Skeletal muscle cell (primary cell): Measurements from ENCODE around the gene GTF2F2.
"Not testable (repeated sequence)": the region's sequence is repeated elsewhere in the genome, so short reads cannot be mapped to it uniquely, and the experiment has no call there.

Experiments used
- DNase-seq: peaks from one replicate; pipeline ENCODE4 v3.0.0-alpha.2; 2010; ENCODE audit warnings: low read depth
- H3K4me3 ChIP-seq: 2 replicates; pipeline ENCODE4 v1.5.1; 2011; ENCODE audit warnings: low read depth, mild to moderate bottlenecking, control low read depth, low read length, moderate library complexity

GTF2F2 gene

GRCh38 chr13:45289936-45290563, 169.7 kb downstream of the GTF2F2 start:
- no peak for DNase-seq
- no peak overlapping the region for H3K4me3 ChIP-seq

GRCh38 chr13:45292176-45292575, 171.9 kb downstream of the GTF2F2 start:
- H3K4me3 ChIP-seq = no peak overlapping the region
- DNase-seq = no peak

GRCh38 chr13:45295536-45295935, 175.2 kb downstream of the GTF2F2 start:
- H3K4me3 ChIP-seq = no peak overlapping the region
- peak; percentile 61 for DNase-seq

- no peak overlapping the region for H3K4me3 ChIP-seq
- DNase-seq = no peak
Measured at GRCh38 chr13:45296259-45296658, 175.9 kb downstream of the GTF2F2 start.

- H3K4me3 ChIP-seq = no peak overlapping the region
- no peak for DNase-seq
Measured at GRCh38 chr13:45297456-45298205, 177.3 kb downstream of the GTF2F2 start.

- no peak overlapping the region for H3K4me3 ChIP-seq
- DNase-seq = no peak
Measured at GRCh38 chr13:45298206-45298505, 177.8 kb downstream of the GTF2F2 start.

- not testable (repeated sequence) for DNase-seq, H3K4me3 ChIP-seq
Measured at GRCh38 chr13:45298550-45298949, 178.2 kb downstream of the GTF2F2 start.

- no peak overlapping the region for H3K4me3 ChIP-seq
- no peak for DNase-seq
Measured at GRCh38 chr13:45299194-45299593, 178.9 kb downstream of the GTF2F2 start.

GRCh38 chr13:45300190-45300985, 180.1 kb downstream of the GTF2F2 start:
- no peak overlapping the region for H3K4me3 ChIP-seq
- DNase-seq = no peak

GRCh38 chr13:45301263-45301662, 181.0 kb downstream of the GTF2F2 start:
- DNase-seq = no peak
- no peak overlapping the region for H3K4me3 ChIP-seq

GRCh38 chr13:45302507-45302906, 182.2 kb downstream of the GTF2F2 start:
- H3K4me3 ChIP-seq = no peak overlapping the region
- no peak for DNase-seq

- DNase-seq = no peak
- no peak overlapping the region for H3K4me3 ChIP-seq
Measured at GRCh38 chr13:45303026-45303425, 182.7 kb downstream of the GTF2F2 start.

GRCh38 chr13:45303866-45304265, 183.6 kb downstream of the GTF2F2 start:
- H3K4me3 ChIP-seq = no peak overlapping the region
- DNase-seq = no peak

GRCh38 chr13:45305079-45305478, 184.8 kb downstream of the GTF2F2 start:
- DNase-seq = no peak
- no peak overlapping the region for H3K4me3 ChIP-seq

- no peak for DNase-seq
- H3K4me3 ChIP-seq = no peak overlapping the region
Measured at GRCh38 chr13:45306966-45307365, 186.7 kb downstream of the GTF2F2 start.

- no peak for DNase-seq
- peak overlapping the region; percentile 45 for H3K4me3 ChIP-seq
Measured at GRCh38 chr13:45310341-45311131, 190.2 kb downstream of the GTF2F2 start.

- no peak overlapping the region for H3K4me3 ChIP-seq
- DNase-seq = no peak
Measured at GRCh38 chr13:45314822-45315221, 194.5 kb downstream of the GTF2F2 start.

GRCh38 chr13:45315520-45316167, 195.3 kb downstream of the GTF2F2 start:
- H3K4me3 ChIP-seq = no peak overlapping the region
- DNase-seq = no peak

GRCh38 chr13:45316338-45316737, 196.0 kb downstream of the GTF2F2 start:
- no peak overlapping the region for H3K4me3 ChIP-seq
- no peak for DNase-seq
